Fibroblast of lung (primary cell): ENCODE results near the gene SLC66A2. TPM values are rescaled to one million over a fixed set of nuclear protein-coding genes. Genes with fewer than 3 reads are reported as not detected.

Experiments
- DNase-seq, 2 donors: peaks; one replicate each; pipeline versions ENCODE4 v3.0.0 to v3.0.0-alpha.2; 2010; ENCODE audit warnings: low read depth in 2 of 2
- H2AFZ ChIP-seq: 2 replicates; pipeline ENCODE4 v1.5.1; 2012; ENCODE audit warnings: low read length, control low read depth, inconsistent platforms
- H3K27ac ChIP-seq: 2 replicates; pipeline ENCODE4 v1.5.1; 2011; ENCODE audit warnings: low read length, control low read depth; ENCODE audit not compliant: insufficient read depth
- H3K27me3 ChIP-seq: 2 replicates; pipeline ENCODE4 v1.5.1; 2011; ENCODE audit warnings: mild to moderate bottlenecking, low read length; ENCODE audit not compliant: control insufficient read depth, insufficient read depth
- H3K36me3 ChIP-seq: 2 replicates; pipeline ENCODE4 v1.5.1; 2011; ENCODE audit warnings: low read length; ENCODE audit not compliant: control insufficient read depth, insufficient read depth
- H3K4me1 ChIP-seq: 2 replicates; pipeline ENCODE4 v1.5.1; 2011; ENCODE audit warnings: low read length; ENCODE audit not compliant: control insufficient read depth, insufficient read depth; ENCODE audit errors: extremely low read depth
- H3K4me2 ChIP-seq: 2 replicates; pipeline ENCODE4 v1.5.1; 2011; ENCODE audit warnings: low read length, control low read depth; ENCODE audit not compliant: insufficient read depth; ENCODE audit errors: extremely low read depth
- H3K4me3 ChIP-seq, 4 experiments: fragments of 200-600 bp in 1 of 4; sonication (generic) in 1 of 4; replicated peaks in 1 of 4; 2 replicates each; pipeline ENCODE4 v1.5.1; 2011 to 2016; ENCODE audit warnings: low read length in 4 of 4, low read depth in 3 of 4, mild to moderate bottlenecking in 3 of 4, control low read depth in 2 of 4, inconsistent platforms in 1 of 4, mixed read lengths in 1 of 4; ENCODE audit not compliant: insufficient read depth in 1 of 4; ENCODE audit errors: control extremely low read depth in 1 of 4
- H3K79me2 ChIP-seq: 2 replicates; pipeline ENCODE4 v1.5.1; 2012; ENCODE audit warnings: mild to moderate bottlenecking, low read length, inconsistent platforms; ENCODE audit not compliant: control insufficient read depth, insufficient read depth
- H3K9ac ChIP-seq: 2 replicates; pipeline ENCODE4 v1.5.1; 2011; ENCODE audit warnings: mild to moderate bottlenecking, low read length, control low read depth; ENCODE audit not compliant: insufficient read depth
- H3K9me3 ChIP-seq: 2 replicates; pipeline ENCODE4 v1.5.1; 2012; ENCODE audit warnings: low read depth, low read length; ENCODE audit not compliant: control insufficient read depth, insufficient read depth
- H4K20me1 ChIP-seq: 2 replicates; pipeline ENCODE4 v1.5.1; 2011; ENCODE audit warnings: low read length; ENCODE audit not compliant: control insufficient read depth, insufficient read depth; ENCODE audit errors: extremely low read depth
- EZH2 ChIP-seq: IDR thresholded peaks from 2 replicates; pipeline ENCODE4 v1.5.1; 2012; ENCODE audit warnings: low read length, control low read depth, mild to moderate bottlenecking; ENCODE audit errors: missing control alignments
- polyA plus RNA-seq, 2 donors: library from polyadenylated mRNA; depleted of rRNA in 1 of 2; stranded (reverse) in 1 of 2; unstranded in 1 of 2; fragments of >200 nt; gene quantifications; 2 replicates each; pipeline ENCODE4 v1.2.1, GENCODE V29; 2011 to 2012; ENCODE audit warnings: missing spikeins in 1 of 2
- total RNA-seq: library from RNA; depleted of rRNA; stranded (reverse); fragments of >200 nt; gene quantifications from 2 replicates; pipeline ENCODE4 v1.2.1, GENCODE V29; 2014
- TF ChIP-seq, protein P1 (sequence below), 2 donors: IDR thresholded peaks in 1 of 2; conservative IDR thresholded peaks in 1 of 2; 1 replicate in 1 of 2; 2 replicates in 1 of 2; pipeline ENCODE4 v1.5.1; 2011 to 2012; ENCODE audit warnings: low read length in 2 of 2, control low read depth in 1 of 2, inconsistent platforms in 1 of 2, low read depth in 1 of 2, mild to moderate bottlenecking in 1 of 2

The SLC66A2 gene
- total and polyA plus RNA-seq, 2 donors (not counting 1 experiment from before 2014, with no cell fraction given) = 13.2 to 46.1 TPM

DNA sequence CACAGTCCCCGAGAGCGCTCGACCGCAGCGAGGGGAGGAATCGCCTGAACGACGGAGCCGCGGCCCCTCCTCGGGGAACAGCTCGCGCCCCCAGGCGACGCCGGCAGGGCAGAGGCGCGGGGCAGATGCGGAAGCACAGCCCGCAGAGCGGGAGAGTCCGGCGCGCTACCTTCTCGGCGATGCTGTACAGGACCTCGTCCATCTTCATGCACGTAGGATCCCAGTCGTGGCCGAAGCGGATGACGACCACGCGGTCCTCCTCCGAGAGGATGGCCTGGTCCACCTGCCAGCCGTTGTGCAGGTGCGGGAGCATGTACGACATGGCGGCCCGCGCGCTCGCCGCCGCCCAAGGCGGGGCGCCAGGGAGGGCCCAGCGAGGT is 36.6 kb upstream of the SLC66A2 start:
- Histone ChIP-seq H3K9ac (peak overlapping the region; percentile 97), H4K20me1 (peaks cover 2% of the 10 kb centered on the region), H3K4me1 (peaks cover 2% of the 10 kb centered on the region), H3K27ac (peak overlapping the region; percentile 98), H3K36me3 (no peaks in the 10 kb centered on the region), H2AFZ (peak overlapping the region; percentile 78), H3K9me3 (no peaks in the 10 kb centered on the region), H3K79me2 (peaks cover 52% of the 10 kb centered on the region), H3K4me2 (peak overlapping the region; percentile 90), H3K4me3 (peak overlapping the region; percentile 82 to 96 (median 94)), H3K27me3 (no peaks in the 10 kb centered on the region)
- DNase-seq = peak; percentile 39 to 58
- no peak for TF ChIP-seq EZH2
- TF ChIP-seq, protein P1, sequence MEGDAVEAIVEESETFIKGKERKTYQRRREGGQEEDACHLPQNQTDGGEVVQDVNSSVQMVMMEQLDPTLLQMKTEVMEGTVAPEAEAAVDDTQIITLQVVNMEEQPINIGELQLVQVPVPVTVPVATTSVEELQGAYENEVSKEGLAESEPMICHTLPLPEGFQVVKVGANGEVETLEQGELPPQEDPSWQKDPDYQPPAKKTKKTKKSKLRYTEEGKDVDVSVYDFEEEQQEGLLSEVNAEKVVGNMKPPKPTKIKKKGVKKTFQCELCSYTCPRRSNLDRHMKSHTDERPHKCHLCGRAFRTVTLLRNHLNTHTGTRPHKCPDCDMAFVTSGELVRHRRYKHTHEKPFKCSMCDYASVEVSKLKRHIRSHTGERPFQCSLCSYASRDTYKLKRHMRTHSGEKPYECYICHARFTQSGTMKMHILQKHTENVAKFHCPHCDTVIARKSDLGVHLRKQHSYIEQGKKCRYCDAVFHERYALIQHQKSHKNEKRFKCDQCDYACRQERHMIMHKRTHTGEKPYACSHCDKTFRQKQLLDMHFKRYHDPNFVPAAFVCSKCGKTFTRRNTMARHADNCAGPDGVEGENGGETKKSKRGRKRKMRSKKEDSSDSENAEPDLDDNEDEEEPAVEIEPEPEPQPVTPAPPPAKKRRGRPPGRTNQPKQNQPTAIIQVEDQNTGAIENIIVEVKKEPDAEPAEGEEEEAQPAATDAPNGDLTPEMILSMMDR (conservative IDR thresholded peaks at IDR 0.05 in 1 of 2, IDR thresholded peaks at IDR 0.05 in 1 of 2; ENCODE audit: low read depth in 1 of 2, low read length in 2 of 2) = peak; percentile 18 to 30

DNA sequence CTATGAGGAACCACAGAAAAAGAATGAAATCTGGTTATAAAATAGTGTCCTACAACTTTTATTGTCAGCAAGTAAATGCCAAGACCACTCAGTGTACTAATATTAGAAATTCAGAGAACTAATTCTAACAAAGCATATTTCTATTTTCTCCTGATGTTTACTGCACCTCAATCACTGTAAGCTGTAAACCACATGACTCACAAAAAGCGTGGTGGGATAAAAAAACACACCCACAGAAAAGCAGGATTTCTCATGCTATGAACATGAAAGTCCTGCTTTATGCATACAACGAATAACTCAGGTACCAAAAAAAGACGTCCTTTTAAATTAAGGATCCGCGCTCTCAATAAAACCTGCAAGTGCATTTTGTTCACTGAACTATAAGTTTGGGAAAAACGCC is 36.1 kb upstream of the SLC66A2 start:
- Histone ChIP-seq H2AFZ (no peak overlapping the region), H3K79me2 (peaks cover 57% of the 10 kb centered on the region), H4K20me1 (peaks cover 2% of the 10 kb centered on the region)

DNA sequence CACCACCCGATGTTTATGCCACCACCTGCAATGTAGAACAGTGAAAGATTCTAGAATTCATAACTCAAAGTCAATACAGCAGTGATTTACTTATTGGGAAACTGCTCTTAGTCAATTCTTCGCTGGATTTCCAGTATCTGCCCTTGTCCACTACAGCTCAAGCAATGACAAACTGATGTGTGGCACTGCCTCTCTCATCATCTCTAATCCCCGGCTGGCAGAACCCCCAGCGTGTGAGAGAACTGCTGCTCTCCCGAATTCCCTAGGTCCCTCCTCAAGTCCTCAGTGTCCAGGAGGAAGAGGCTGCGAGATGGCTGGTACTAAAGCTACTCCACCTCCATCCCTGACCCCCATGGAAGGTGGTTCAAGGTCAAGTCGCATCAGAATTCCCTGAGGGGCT is 35.3 kb upstream of the SLC66A2 start:
- Histone ChIP-seq H3K36me3 (no peaks in the 10 kb centered on the region), H3K79me2 (peaks cover 65% of the 10 kb centered on the region), H3K9ac (no peak overlapping the region), H3K4me3 (peak overlapping the region; percentile 82 to 96 (median 94)), H4K20me1 (peaks cover 2% of the 10 kb centered on the region), H3K4me2 (peak overlapping the region; percentile 90), H3K27ac (peak overlapping the region; percentile 53), H3K4me1 (peaks cover 2% of the 10 kb centered on the region), H3K27me3 (no peaks in the 10 kb centered on the region), H2AFZ (no peak overlapping the region), H3K9me3 (no peaks in the 10 kb centered on the region)
- no peak for TF ChIP-seq EZH2
- TF ChIP-seq, protein P1 (conservative IDR thresholded peaks at IDR 0.05 in 1 of 2, IDR thresholded peaks at IDR 0.05 in 1 of 2; ENCODE audit: low read depth in 1 of 2, low read length in 2 of 2) = no peak
- DNase-seq = no peak

More for the DNA sequence above, 36.1 kb upstream of the SLC66A2 start:
- Histone ChIP-seq H3K36me3 (no peaks in the 10 kb centered on the region), H3K4me1 (peaks cover 2% of the 10 kb centered on the region), H3K4me2 (peak overlapping the region; percentile 90), H3K9ac (peak overlapping the region; percentile 97), H3K9me3 (no peaks in the 10 kb centered on the region), H3K4me3 (peak overlapping the region; percentile 82 to 96 (median 94)), H3K27me3 (no peaks in the 10 kb centered on the region), H3K27ac (peak overlapping the region; percentile 98)
- DNase-seq = peak; percentile 11 to 20
- TF ChIP-seq, protein P1 (conservative IDR thresholded peaks at IDR 0.05 in 1 of 2, IDR thresholded peaks at IDR 0.05 in 1 of 2; ENCODE audit: low read depth in 1 of 2, low read length in 2 of 2) = no peak
- no peak for TF ChIP-seq EZH2
